K562 (cell line): ENCODE data around the gene DDAH1. TPM values are rescaled to one million over a fixed set of nuclear protein-coding genes. Genes with fewer than 3 reads are reported as not detected.

Experiments
- CBFA2T2 ChIP-seq: fragments of 450-650 bp; conservative IDR thresholded peaks from 2 replicates; pipeline ENCODE4 v1.6.1; 2017; ENCODE audit warnings: mild to moderate bottlenecking
- CC2D1A ChIP-seq: fragments of 450-650 bp; IDR thresholded peaks from 2 replicates; pipeline ENCODE4 v1.6.1; 2017; ENCODE audit warnings: mild to moderate bottlenecking
- DACH1 ChIP-seq: fragments of 450-650 bp; IDR thresholded peaks from 2 replicates; pipeline ENCODE4 v1.6.1; 2018; ENCODE audit not compliant: partially characterized antibody
- FOXK2 ChIP-seq, 2 experiments: fragments of 450-650 bp; IDR thresholded peaks in 1 of 2; conservative IDR thresholded peaks in 1 of 2; 2 replicates each; pipeline ENCODE4 v1.6.1; 2016; ENCODE audit warnings: low read depth in 2 of 2, mild to moderate bottlenecking in 1 of 2
- HDAC1 ChIP-seq, 2 experiments: fragments of 450-650 bp; IDR thresholded peaks; 2 replicates each; pipeline ENCODE4 v1.6.1; 2016 to 2017; ENCODE audit warnings: inconsistent platforms in 1 of 2, mild to moderate bottlenecking in 1 of 2, moderate library complexity in 1 of 2
- HDAC2 ChIP-seq: fragments of 450-650 bp; IDR thresholded peaks from 2 replicates; pipeline ENCODE4 v1.6.1; 2016; ENCODE audit warnings: mild to moderate bottlenecking
- JUN ChIP-seq, 2 experiments: sonication (generic) in 1 of 2; formaldehyde crosslinking in 1 of 2; IDR thresholded peaks; 2 replicates each; pipeline versions ENCODE4 v1.6.1 to v1.8.0; 2012 to 2022; ENCODE audit warnings: borderline replicate concordance in 2 of 2, mild to moderate bottlenecking in 2 of 2, improper control_type of control experiment in 1 of 2, low read depth in 1 of 2, low read length in 1 of 2, missing genetic modification reagents in 1 of 2
- KLF16 ChIP-seq: IDR thresholded peaks from 2 replicates; pipeline ENCODE4 v1.6.1; 2016; ENCODE audit warnings: antibody characterized with exemption
- NCOA1 ChIP-seq: fragments of 450-650 bp; IDR thresholded peaks from 2 replicates; pipeline ENCODE4 v1.6.1; 2016; ENCODE audit warnings: low read depth
- YBX1 ChIP-seq: fragments of 450-650 bp; IDR thresholded peaks from 2 replicates; pipeline ENCODE4 v1.7.1; 2016; ENCODE audit warnings: mild to moderate bottlenecking
- polyA plus RNA-seq, 8 experiments: library from polyadenylated mRNA; depleted of rRNA in 4 of 8; stranded (reverse) in 5 of 8; unstranded in 3 of 8; fragments of >200 nt; fragmentation: Nextera tagmentation in 2 of 8; fragmentation: Illumina TruSeq in 1 of 8; extraction: Ambion mirVana in 2 of 8; extraction: Trizol in 1 of 8; gene quantifications; 2 replicates each; pipeline versions ENCODE4 v1.2.1 to v1.2.3, GENCODE V29; 2011 to 2014; ENCODE audit warnings: inconsistent platforms in 1 of 8, missing spikeins in 1 of 8
- total RNA-seq, 7 experiments: library from RNA; depleted of rRNA in 6 of 7; stranded (reverse); fragments of >200 nt in 6 of 7; fragmentation: Illumina TruSeq in 2 of 7; extraction: Trizol in 2 of 7; gene quantifications; 2 replicates each; pipeline versions ENCODE4 v1.2.1 to v1.2.3, GENCODE V29; 2011 to 2021; ENCODE audit warnings: low replicate concordance in 1 of 7
- TF ChIP-seq, protein P1 (sequence below): IDR thresholded peaks from 2 replicates; pipeline ENCODE4 v1.6.1; 2012; ENCODE audit warnings: low read depth, low read length, improper control_type of control experiment, borderline replicate concordance
- TF ChIP-seq, protein P2 (sequence below): fragments of 450-650 bp; IDR thresholded peaks from 2 replicates; pipeline ENCODE4 v1.6.1; 2017; ENCODE audit warnings: antibody characterized with exemption, mild to moderate bottlenecking
- TF ChIP-seq, protein P3 (sequence below): fragments of 450-650 bp; IDR thresholded peaks from 2 replicates; pipeline ENCODE4 v1.6.1; 2018; ENCODE audit not compliant: partially characterized antibody

DDAH1 gene
- total and polyA plus RNA-seq, 9 of the 15 experiments (the other 6 are each of a cell fraction or from before 2014, with no cell fraction given): 0.04 to 0.24 (median 0.10) TPM

DNA sequence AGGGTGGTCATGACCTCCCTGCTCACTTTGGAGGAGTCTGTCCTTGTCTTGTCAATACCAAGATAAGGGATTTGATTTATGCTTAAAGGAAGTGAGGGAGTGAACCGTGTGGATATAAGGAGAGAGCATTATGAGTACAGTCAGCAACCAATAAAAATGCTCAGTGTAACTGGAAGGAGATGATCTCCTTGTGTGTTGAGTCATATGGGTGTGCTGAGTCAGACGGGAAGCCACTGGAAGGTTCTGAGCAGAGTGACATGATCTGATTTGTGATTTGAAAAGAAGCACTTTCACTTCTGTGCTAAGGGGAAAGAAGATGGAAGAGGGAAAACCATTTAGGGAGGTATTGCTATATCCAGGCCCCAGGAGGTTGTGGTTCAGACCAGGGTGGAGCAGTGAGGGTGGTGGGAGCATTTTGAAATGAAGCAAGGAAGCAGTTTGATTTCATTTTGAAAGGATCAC, 186.1 kb downstream of the DDAH1 start (continued):
- TF ChIP-seq, protein P1, sequence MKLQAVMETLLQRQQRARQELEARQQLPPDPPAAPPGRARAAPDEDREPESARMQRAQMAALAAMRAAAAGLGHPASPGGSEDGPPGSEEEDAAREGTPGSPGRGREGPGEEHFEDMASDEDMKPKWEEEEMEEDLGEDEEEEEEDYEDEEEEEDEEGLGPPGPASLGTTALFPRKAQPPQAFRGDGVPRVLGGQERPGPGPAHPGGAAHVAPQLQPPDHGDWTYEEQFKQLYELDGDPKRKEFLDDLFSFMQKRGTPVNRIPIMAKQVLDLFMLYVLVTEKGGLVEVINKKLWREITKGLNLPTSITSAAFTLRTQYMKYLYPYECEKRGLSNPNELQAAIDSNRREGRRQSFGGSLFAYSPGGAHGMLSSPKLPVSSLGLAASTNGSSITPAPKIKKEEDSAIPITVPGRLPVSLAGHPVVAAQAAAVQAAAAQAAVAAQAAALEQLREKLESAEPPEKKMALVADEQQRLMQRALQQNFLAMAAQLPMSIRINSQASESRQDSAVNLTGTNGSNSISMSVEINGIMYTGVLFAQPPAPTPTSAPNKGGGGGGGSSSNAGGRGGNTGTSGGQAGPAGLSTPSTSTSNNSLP: peak; percentile 71; the same call in 1 of the 2 replicates
- TF ChIP-seq YBX1: no peak
- TF ChIP-seq DACH1: peak; percentile 29
- peak; percentile 89 for TF ChIP-seq JUN (IDR thresholded peaks at IDR 0.05; ENCODE audit: borderline replicate concordance, low read depth, low read length)
- TF ChIP-seq JUN (CRISPR knock-in tag; IDR thresholded peaks at IDR 0.05; ENCODE audit: borderline replicate concordance): no peak
- peak in 1 of 2 experiments; percentile 96; a peak in 2 of 4 replicates for TF ChIP-seq HDAC1 (IDR thresholded peaks at IDR 0.05)
- TF ChIP-seq NCOA1: peak; percentile 44; the same call in 1 of the 2 replicates
- TF ChIP-seq KLF16: peak; percentile 54
- TF ChIP-seq, protein P2, sequence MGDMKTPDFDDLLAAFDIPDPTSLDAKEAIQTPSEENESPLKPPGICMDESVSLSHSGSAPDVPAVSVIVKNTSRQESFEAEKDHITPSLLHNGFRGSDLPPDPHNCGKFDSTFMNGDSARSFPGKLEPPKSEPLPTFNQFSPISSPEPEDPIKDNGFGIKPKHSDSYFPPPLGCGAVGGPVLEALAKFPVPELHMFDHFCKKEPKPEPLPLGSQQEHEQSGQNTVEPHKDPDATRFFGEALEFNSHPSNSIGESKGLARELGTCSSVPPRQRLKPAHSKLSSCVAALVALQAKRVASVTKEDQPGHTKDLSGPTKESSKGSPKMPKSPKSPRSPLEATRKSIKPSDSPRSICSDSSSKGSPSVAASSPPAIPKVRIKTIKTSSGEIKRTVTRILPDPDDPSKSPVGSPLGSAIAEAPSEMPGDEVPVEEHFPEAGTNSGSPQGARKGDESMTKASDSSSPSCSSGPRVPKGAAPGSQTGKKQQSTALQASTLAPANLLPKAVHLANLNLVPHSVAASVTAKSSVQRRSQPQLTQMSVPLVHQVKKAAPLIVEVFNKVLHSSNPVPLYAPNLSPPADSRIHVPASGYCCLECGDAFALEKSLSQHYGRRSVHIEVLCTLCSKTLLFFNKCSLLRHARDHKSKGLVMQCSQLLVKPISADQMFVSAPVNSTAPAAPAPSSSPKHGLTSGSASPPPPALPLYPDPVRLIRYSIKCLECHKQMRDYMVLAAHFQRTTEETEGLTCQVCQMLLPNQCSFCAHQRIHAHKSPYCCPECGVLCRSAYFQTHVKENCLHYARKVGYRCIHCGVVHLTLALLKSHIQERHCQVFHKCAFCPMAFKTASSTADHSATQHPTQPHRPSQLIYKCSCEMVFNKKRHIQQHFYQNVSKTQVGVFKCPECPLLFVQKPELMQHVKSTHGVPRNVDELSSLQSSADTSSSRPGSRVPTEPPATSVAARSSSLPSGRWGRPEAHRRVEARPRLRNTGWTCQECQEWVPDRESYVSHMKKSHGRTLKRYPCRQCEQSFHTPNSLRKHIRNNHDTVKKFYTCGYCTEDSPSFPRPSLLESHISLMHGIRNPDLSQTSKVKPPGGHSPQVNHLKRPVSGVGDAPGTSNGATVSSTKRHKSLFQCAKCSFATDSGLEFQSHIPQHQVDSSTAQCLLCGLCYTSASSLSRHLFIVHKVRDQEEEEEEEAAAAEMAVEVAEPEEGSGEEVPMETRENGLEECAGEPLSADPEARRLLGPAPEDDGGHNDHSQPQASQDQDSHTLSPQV: no peak
- TF ChIP-seq, protein P3, sequence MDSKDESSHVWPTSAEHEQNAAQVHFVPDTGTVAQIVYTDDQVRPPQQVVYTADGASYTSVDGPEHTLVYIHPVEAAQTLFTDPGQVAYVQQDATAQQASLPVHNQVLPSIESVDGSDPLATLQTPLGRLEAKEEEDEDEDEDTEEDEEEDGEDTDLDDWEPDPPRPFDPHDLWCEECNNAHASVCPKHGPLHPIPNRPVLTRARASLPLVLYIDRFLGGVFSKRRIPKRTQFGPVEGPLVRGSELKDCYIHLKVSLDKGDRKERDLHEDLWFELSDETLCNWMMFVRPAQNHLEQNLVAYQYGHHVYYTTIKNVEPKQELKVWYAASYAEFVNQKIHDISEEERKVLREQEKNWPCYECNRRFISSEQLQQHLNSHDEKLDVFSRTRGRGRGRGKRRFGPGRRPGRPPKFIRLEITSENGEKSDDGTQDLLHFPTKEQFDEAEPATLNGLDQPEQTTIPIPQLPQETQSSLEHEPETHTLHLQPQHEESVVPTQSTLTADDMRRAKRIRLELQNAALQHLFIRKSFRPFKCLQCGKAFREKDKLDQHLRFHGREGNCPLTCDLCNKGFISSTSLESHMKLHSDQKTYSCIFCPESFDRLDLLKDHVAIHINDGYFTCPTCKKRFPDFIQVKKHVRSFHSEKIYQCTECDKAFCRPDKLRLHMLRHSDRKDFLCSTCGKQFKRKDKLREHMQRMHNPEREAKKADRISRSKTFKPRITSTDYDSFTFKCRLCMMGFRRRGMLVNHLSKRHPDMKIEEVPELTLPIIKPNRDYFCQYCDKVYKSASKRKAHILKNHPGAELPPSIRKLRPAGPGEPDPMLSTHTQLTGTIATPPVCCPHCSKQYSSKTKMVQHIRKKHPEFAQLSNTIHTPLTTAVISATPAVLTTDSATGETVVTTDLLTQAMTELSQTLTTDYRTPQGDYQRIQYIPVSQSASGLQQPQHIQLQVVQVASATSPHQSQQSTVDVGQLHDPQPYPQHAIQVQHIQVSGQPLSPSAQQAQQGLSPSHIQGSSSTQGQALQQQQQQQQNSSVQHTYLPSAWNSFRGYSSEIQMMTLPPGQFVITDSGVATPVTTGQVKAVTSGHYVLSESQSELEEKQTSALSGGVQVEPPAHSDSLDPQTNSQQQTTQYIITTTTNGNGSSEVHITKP: peak; percentile 55
- peak; percentile 98 for TF ChIP-seq HDAC2
- peak; percentile 74 to 86 for TF ChIP-seq FOXK2 (conservative IDR thresholded peaks at IDR 0.05 in 1 of 2, IDR thresholded peaks at IDR 0.05 in 1 of 2; ENCODE audit: low read depth in 2 of 2)
- peak; percentile 25; the same call in 1 of the 2 replicates for TF ChIP-seq CBFA2T2
- TF ChIP-seq CC2D1A: peak; percentile 99
